BE2C (cell line): Measurements from ENCODE around the gene ACER3.

Experiments used
- DNase-seq: peaks from one replicate; pipeline ENCODE4 v3.0.0-alpha.2; 2020
- H3K27me3 ChIP-seq: fragments of 250-450 bp; sonication (Bioruptor Pico); 2 replicates; pipeline ENCODE4 v1.5.1; 2020; ENCODE audit warnings: mild to moderate bottlenecking
- H3K36me3 ChIP-seq: fragments of 250-450 bp; sonication (Bioruptor Pico); 2 replicates; pipeline ENCODE4 v1.5.1; 2020; ENCODE audit warnings: mild to moderate bottlenecking
- H3K4me1 ChIP-seq: fragments of 250-450 bp; sonication (Bioruptor Pico); 2 replicates; pipeline ENCODE4 v1.5.1; 2020
- H3K4me3 ChIP-seq: 2 replicates; pipeline ENCODE4 v1.5.1; 2011; ENCODE audit warnings: low read depth, low read length
- H3K9me3 ChIP-seq: fragments of 250-450 bp; sonication (Bioruptor Pico); 2 replicates; pipeline ENCODE4 v1.5.1; 2020
- TF ChIP-seq, protein P1 (sequence below): IDR thresholded peaks from 2 replicates; pipeline ENCODE4 v1.5.1; 2012; ENCODE audit warnings: mild to moderate bottlenecking, low read depth, low read length

Gene ACER3

DNA sequence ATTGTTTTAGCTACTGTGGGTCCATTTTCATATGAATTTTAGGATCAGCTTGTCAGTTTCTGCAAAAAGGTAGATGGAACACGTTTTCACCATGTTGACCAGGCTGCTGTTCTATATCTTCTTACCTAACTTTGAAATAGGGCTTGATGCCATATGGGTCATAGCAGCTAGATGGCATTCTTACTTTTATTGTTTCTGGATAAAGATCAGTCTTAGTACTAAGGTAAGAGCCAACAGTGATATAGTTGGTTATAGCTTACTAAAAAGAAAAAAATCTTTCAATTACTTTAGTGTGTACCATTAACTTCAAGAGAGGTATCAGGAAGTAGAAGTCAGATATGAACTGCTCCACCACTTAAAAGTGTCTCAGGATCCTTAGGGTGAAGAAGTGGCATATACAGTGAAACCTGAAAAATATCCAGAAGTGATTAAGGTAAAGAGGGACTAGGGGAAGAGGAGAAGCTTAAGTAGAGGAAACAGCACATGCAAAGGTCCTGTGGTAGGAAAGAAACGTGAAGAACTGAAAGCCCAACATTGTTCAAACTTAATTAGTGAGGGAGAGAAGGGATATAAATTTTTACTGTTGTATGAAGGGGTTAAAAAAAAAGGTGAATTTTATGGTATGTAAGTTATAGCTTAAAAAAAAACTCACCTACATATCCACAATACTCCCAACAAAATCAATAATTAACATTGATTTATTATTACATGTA, 113.6 kb downstream of the ACER3 start:
- no peak for DNase-seq
- TF ChIP-seq, protein P1, sequence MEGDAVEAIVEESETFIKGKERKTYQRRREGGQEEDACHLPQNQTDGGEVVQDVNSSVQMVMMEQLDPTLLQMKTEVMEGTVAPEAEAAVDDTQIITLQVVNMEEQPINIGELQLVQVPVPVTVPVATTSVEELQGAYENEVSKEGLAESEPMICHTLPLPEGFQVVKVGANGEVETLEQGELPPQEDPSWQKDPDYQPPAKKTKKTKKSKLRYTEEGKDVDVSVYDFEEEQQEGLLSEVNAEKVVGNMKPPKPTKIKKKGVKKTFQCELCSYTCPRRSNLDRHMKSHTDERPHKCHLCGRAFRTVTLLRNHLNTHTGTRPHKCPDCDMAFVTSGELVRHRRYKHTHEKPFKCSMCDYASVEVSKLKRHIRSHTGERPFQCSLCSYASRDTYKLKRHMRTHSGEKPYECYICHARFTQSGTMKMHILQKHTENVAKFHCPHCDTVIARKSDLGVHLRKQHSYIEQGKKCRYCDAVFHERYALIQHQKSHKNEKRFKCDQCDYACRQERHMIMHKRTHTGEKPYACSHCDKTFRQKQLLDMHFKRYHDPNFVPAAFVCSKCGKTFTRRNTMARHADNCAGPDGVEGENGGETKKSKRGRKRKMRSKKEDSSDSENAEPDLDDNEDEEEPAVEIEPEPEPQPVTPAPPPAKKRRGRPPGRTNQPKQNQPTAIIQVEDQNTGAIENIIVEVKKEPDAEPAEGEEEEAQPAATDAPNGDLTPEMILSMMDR, result no peak
- Histone ChIP-seq H3K4me3 (no peak overlapping the region), H3K9me3 (no peaks in the 10 kb centered on the region), H3K27me3 (no peaks in the 10 kb centered on the region), H3K36me3 (no peaks in the 10 kb centered on the region), H3K4me1 (no peaks in the 10 kb centered on the region)

DNA sequence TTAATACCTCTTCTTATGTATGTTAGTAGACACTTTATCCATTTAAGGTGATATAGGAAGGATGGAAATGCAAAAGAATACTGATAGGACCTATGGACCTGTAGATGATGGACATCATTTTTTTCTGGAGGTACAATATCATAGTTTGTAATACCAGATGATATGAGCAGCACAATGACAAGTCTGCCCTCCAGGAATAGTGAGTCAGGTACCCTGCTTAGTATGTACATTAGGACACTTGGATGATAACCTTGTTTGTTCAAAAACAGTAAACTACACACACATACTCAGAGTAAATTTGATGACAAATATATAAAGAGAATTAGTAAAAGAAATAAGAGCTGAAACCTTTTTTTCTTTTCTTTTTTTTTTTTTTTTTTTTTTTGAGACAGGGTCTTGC, 114.8 kb downstream of the ACER3 start:
- no peak for DNase-seq
- Histone ChIP-seq H3K4me3 (no peak overlapping the region), H3K4me1 (no peaks in the 10 kb centered on the region), H3K9me3 (no peaks in the 10 kb centered on the region), H3K27me3 (no peaks in the 10 kb centered on the region), H3K36me3 (no peaks in the 10 kb centered on the region)
- TF ChIP-seq, protein P1, result no peak

DNA sequence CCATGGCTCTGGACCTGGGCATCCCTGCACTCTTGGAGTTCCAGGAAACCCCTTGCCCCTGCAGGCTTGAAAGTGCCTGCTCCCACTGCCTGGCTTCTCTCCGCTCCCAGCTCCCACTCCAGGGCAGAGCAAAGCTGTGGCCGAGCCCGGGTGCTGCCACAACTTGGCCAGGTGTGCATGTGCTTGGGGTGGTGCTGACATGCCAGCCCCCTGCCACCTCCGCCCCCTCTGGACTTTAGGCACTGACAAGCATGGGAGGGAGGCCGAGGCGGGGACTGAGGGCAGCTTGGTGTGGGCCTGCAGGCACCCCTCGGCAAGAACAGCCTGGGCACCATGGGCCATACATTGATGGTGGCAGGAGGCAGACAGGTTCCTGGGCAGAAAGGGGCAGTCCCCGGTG, 117.1 kb downstream of the ACER3 start:
- no peaks in the 10 kb centered on the region for H3K9me3 ChIP-seq
- no peak for DNase-seq
- H3K4me3 ChIP-seq, result no peak overlapping the region
- no peaks in the 10 kb centered on the region for H3K4me1 ChIP-seq
- no peaks in the 10 kb centered on the region for H3K27me3 ChIP-seq
- H3K36me3 ChIP-seq, result no peaks in the 10 kb centered on the region
- TF ChIP-seq, protein P1, result no peak

DNA sequence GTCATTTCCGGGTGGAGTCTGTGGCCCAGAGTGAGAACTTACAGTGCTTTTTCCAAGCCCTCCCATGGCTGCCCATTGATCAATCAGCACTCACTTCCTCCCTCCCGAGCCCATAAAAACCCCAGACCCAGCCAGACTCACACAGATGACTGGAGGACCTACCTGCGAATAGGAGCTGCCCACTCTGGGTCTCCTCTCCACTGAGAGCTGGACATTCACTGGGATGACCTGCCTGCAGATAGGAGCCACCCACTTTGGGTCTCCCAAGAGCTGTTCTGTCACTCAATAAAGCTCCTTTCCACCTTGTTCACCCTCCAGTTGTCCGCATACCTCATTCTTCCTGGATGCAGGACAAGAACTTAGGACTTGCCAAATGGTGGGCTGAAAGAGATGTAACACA, 117.5 kb downstream of the ACER3 start:
- Histone ChIP-seq H3K27me3 (no peaks in the 10 kb centered on the region), H3K4me1 (no peaks in the 10 kb centered on the region), H3K9me3 (no peaks in the 10 kb centered on the region), H3K4me3 (no peak overlapping the region), H3K36me3 (no peaks in the 10 kb centered on the region)
- DNase-seq, result no peak
- TF ChIP-seq, protein P1, result no peak

DNA sequence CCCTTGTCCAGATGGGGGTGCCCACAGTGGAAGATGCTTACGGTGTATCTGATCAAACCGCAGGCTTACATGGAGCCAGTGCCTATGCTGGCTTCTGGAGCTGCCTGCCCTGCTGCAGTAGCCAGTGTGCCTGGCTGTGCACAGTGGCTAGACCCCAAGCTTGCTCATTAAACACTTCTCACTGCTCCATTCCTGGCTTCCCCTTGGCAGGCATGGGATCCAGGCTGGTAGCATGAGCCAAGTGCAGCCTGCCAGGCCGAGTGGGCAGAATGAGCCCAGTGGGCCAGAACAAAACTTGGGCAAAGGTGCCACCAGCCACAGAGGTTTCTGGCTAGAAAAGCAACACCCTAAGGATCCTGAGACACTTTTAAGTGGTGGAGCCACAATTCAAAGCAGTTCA, 118.1 kb downstream of the ACER3 start:
- H3K9me3 ChIP-seq, result no peaks in the 10 kb centered on the region
- no peak for DNase-seq
- no peaks in the 10 kb centered on the region for H3K27me3 ChIP-seq
- no peaks in the 10 kb centered on the region for H3K36me3 ChIP-seq
- no peak overlapping the region for H3K4me3 ChIP-seq
- no peaks in the 10 kb centered on the region for H3K4me1 ChIP-seq
- TF ChIP-seq, protein P1, result no peak

DNA sequence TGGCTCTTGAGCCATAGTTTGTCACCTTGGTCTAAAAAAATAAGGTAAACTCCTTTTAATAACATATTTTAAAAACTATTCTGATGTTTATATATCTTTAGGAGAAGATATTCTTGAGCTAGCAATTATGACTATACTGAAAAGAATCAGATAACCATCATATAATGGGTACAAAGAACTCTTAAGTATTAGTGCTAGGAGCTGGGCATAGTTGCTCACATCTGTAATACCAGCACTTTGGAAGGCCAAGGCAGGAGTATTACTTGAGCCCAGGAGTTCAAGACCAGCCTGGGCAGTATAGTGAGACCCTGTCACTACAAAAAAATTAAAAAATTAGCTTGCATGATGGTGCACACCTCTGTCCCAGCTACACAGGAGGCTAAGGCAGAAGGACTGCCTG, 119.5 kb downstream of the ACER3 start:
- no peak for DNase-seq
- H3K36me3 ChIP-seq, result no peaks in the 10 kb centered on the region
- H3K4me1 ChIP-seq, result no peaks in the 10 kb centered on the region
- no peaks in the 10 kb centered on the region for H3K27me3 ChIP-seq
- H3K4me3 ChIP-seq, result no peak overlapping the region
- TF ChIP-seq, protein P1, result no peak
- H3K9me3 ChIP-seq, result no peaks in the 10 kb centered on the region
